Suprapubic skin (tissue), 4 donors: ENCODE measurements around the gene IL1RAPL2. TPM values are rescaled to one million over a fixed set of nuclear protein-coding genes. Genes with fewer than 3 reads are reported as not detected.

Source experiments
- DNase-seq, 2 donors: peaks; one replicate each; pipeline ENCODE4 v3.0.0-alpha.2; 2019; ENCODE audit warnings: low spot score in 2 of 2
- H3K27ac ChIP-seq: fragments of 200-600 bp; sonication (generic); one replicate; pipeline ENCODE4 v1.5.1; 2019
- H3K27me3 ChIP-seq: fragments of 200-600 bp; sonication (generic); one replicate; pipeline ENCODE4 v1.5.1; 2019
- H3K36me3 ChIP-seq: fragments of 200-600 bp; sonication (generic); one replicate; pipeline ENCODE4 v1.5.1; 2019
- H3K4me1 ChIP-seq: fragments of 200-600 bp; sonication (generic); one replicate; pipeline ENCODE4 v1.5.1; 2019
- H3K4me3 ChIP-seq: fragments of 200-600 bp; sonication (generic); one replicate; pipeline ENCODE4 v1.5.1; 2019; ENCODE audit warnings: mild to moderate bottlenecking
- H3K9me3 ChIP-seq: fragments of 200-600 bp; sonication (generic); one replicate; pipeline ENCODE4 v1.5.1; 2019
- EP300 ChIP-seq: sonication (generic); formaldehyde crosslinking; IDR thresholded peaks from one replicate; pipeline ENCODE4 v1.6.1; 2017; ENCODE audit warnings: antibody characterized with exemption
- POLR2A ChIP-seq, 2 donors: fragments of 450-650 bp; IDR thresholded peaks; one replicate each; pipeline ENCODE4 v1.6.1; 2017; ENCODE audit warnings: antibody characterized with exemption in 2 of 2, mild to moderate bottlenecking in 2 of 2, moderate library complexity in 2 of 2
- POLR2AphosphoS5 ChIP-seq, 3 donors: sonication (generic); formaldehyde crosslinking; IDR thresholded peaks; one replicate each; pipeline ENCODE4 v1.6.1; 2017; ENCODE audit warnings: antibody characterized with exemption in 3 of 3
- WGBS: methylation state at CpG from one replicate; pipeline ENCODE4 v1.1.5; 2018; 5-methylcytosine and 5-hydroxymethylcytosine counted together
- total RNA-seq, 4 donors: library from RNA; depleted of rRNA; stranded (reverse); fragments of >200 nt; gene quantifications; one replicate each; pipeline ENCODE4 v1.1.0, GENCODE V29; 2016
- TF ChIP-seq, protein P1 (sequence below), 2 donors: fragments of 200-600 bp in 1 of 2; fragments of 450-650 bp in 1 of 2; sonication (generic) in 1 of 2; IDR thresholded peaks; one replicate each; pipeline ENCODE4 v1.5.1; 2016 to 2019; ENCODE audit warnings: antibody characterized with exemption in 2 of 2, mild to moderate bottlenecking in 1 of 2, moderate library complexity in 1 of 2

The IL1RAPL2 gene
- total RNA-seq, 4 donors from 2014 or later = 0.21 to 0.42 (median 0.25) TPM; not detected in 1

GRCh38 chrX:105150036-105150435 is 584.0 kb downstream of the IL1RAPL2 start:
- WGBS = 71% methylated on average over 1 of the region's 1 CpG
- no peaks in the 10 kb centered on the region for H3K27me3 ChIP-seq
- no peak overlapping the region for H3K27ac ChIP-seq
- H3K4me1 ChIP-seq = no peaks in the 10 kb centered on the region
- no peak for DNase-seq
- no peaks in the 10 kb centered on the region for H3K36me3 ChIP-seq
- H3K4me3 ChIP-seq = no peak overlapping the region
- H3K9me3 ChIP-seq = no peaks in the 10 kb centered on the region
- TF ChIP-seq, protein P1, sequence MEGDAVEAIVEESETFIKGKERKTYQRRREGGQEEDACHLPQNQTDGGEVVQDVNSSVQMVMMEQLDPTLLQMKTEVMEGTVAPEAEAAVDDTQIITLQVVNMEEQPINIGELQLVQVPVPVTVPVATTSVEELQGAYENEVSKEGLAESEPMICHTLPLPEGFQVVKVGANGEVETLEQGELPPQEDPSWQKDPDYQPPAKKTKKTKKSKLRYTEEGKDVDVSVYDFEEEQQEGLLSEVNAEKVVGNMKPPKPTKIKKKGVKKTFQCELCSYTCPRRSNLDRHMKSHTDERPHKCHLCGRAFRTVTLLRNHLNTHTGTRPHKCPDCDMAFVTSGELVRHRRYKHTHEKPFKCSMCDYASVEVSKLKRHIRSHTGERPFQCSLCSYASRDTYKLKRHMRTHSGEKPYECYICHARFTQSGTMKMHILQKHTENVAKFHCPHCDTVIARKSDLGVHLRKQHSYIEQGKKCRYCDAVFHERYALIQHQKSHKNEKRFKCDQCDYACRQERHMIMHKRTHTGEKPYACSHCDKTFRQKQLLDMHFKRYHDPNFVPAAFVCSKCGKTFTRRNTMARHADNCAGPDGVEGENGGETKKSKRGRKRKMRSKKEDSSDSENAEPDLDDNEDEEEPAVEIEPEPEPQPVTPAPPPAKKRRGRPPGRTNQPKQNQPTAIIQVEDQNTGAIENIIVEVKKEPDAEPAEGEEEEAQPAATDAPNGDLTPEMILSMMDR (IDR thresholded peaks at IDR 0.05) = no peak
- TF ChIP-seq POLR2AphosphoS5 (IDR thresholded peaks at IDR 0.05) = no peak
- no peak for TF ChIP-seq EP300
- no peak for TF ChIP-seq POLR2A (IDR thresholded peaks at IDR 0.05)

GRCh38 chrX:105150557-105150956 is 584.6 kb downstream of the IL1RAPL2 start:
- 30% methylated on average over 4 of the region's 4 CpGs for WGBS
- H3K4me1 ChIP-seq = no peaks in the 10 kb centered on the region
- TF ChIP-seq, protein P1 (IDR thresholded peaks at IDR 0.05) = no peak
- TF ChIP-seq POLR2A (IDR thresholded peaks at IDR 0.05) = no peak
- no peak for TF ChIP-seq EP300
- no peak for TF ChIP-seq POLR2AphosphoS5 (IDR thresholded peaks at IDR 0.05)
- H3K36me3 ChIP-seq = no peaks in the 10 kb centered on the region
- H3K27ac ChIP-seq = no peak overlapping the region
- no peak overlapping the region for H3K4me3 ChIP-seq
- H3K27me3 ChIP-seq = no peaks in the 10 kb centered on the region
- no peak for DNase-seq
- H3K9me3 ChIP-seq = no peaks in the 10 kb centered on the region

GRCh38 chrX:105167233-105167632 is 601.2 kb downstream of the IL1RAPL2 start:
- Histone ChIP-seq H3K9me3 (no peaks in the 10 kb centered on the region), H3K27me3 (no peaks in the 10 kb centered on the region), H3K4me1 (no peaks in the 10 kb centered on the region), H3K27ac (no peak overlapping the region), H3K4me3 (no peak overlapping the region), H3K36me3 (no peaks in the 10 kb centered on the region)
- no peak for DNase-seq
- 56% methylated on average over 3 of the region's 3 CpGs for WGBS
- no peak for TF ChIP-seq POLR2AphosphoS5 (IDR thresholded peaks at IDR 0.05)
- no peak for TF ChIP-seq EP300
- TF ChIP-seq POLR2A (IDR thresholded peaks at IDR 0.05) = no peak
- TF ChIP-seq, protein P1 (IDR thresholded peaks at IDR 0.05) = no peak

GRCh38 chrX:105168577-105168976 is 602.6 kb downstream of the IL1RAPL2 start:
- Histone ChIP-seq H3K27ac (no peak overlapping the region), H3K4me3 (no peak overlapping the region), H3K4me1 (no peaks in the 10 kb centered on the region), H3K9me3 (no peaks in the 10 kb centered on the region), H3K27me3 (no peaks in the 10 kb centered on the region), H3K36me3 (no peaks in the 10 kb centered on the region)
- no peak for DNase-seq
- TF ChIP-seq POLR2A (IDR thresholded peaks at IDR 0.05) = no peak
- TF ChIP-seq POLR2AphosphoS5 (IDR thresholded peaks at IDR 0.05) = no peak
- no peak for TF ChIP-seq EP300
- TF ChIP-seq, protein P1 (IDR thresholded peaks at IDR 0.05) = no peak
- WGBS = 56% methylated on average over 2 of the region's 2 CpGs

DNA sequence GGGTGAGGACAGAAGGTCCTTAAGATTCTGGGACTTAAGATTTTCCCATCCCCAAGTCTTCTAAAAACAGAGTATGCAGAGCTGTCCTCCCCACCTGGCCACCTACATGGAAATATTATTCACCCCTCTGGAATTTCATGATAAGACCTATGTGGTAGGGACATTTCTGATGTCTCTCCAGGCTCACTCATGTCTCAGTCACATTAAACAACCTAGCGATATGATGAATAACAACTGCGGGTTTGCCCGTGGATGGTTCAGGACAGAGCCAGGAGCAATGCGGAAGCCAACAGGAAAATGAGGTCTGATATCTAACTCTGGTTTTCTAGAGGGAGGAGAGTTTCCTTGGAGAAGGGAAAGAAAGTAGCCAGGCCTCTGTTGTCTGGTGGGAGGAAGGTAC is 607.1 kb downstream of the IL1RAPL2 start:
- no peak for TF ChIP-seq POLR2A (IDR thresholded peaks at IDR 0.05)
- TF ChIP-seq, protein P1 (IDR thresholded peaks at IDR 0.05) = no peak
- TF ChIP-seq EP300 = no peak
- TF ChIP-seq POLR2AphosphoS5 (IDR thresholded peaks at IDR 0.05) = no peak
- DNase-seq = no peak
- no peak overlapping the region for H3K27ac ChIP-seq
- H3K4me3 ChIP-seq = no peak overlapping the region
- H3K36me3 ChIP-seq = no peaks in the 10 kb centered on the region
- H3K27me3 ChIP-seq = no peaks in the 10 kb centered on the region
- no peaks in the 10 kb centered on the region for H3K4me1 ChIP-seq
- WGBS = 92% methylated on average over 4 of the region's 4 CpGs
- no peaks in the 10 kb centered on the region for H3K9me3 ChIP-seq
